ENCODE data around the gene USE1. TPM values are rescaled to one million over a fixed set of nuclear protein-coding genes. Genes with fewer than 3 reads are reported as not detected.

USE1 gene
- total RNA-seq = 18.0 and 31.1 TPM in 2 replicates

GRCh38 chr19:17215127-17215971, at the start of gene USE1:
USE1 (plus strand) TSS chr19:17215357; CDS start chr19:17215406, 49 bp downstream.

DNA sequence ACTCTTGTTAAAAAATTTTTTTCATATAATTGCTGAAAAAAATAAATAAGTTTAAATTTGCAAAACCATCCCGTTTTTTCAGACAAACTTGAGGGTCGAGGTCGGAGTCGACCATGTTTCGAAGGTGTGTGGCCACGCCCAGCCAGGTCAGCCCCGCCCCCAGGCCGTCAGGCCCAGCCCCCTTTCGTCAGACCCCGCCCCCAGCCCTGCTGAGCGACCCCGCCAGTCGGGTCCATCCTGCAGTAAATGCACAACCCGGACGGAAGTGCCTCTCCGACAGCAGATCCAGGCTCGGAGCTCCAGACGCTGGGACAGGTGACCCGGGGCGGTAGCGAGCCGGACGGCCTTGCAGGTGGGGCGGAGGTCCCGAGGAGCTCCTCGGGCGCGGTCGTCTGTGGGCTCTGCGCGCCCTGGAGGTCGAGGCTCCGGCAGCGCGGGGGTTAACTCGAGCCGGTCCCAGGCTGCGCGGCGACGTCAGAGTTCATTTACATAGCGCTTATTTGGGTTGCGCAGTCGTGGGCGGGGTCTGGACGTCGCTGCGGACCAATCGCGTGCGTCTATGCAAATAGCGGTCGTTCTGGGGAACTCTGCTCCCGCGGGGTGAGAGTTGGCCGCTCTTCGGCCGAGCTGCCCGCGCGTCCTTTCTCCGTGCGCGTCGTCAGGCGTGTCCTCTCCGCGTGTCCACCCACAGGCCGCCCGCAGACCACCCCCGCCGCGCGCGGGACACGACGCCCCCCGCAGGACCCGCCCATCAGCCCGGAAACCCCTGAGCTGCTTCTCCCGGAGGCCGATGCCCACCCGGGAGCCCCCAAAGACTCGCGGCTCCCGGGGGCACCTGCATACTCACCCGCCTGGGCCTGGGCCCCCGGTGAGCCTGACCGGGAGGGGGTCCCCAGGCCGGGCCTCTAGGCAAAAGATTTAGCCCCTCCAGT, 11.1 kb downstream of the USE1 start, which contains the start of gene OCEL1:
TSS of gene OCEL1 (plus strand) at position 225 of the 932 bp plus-strand sequence. CDS start at position 247, 22 bp downstream.

DNA sequence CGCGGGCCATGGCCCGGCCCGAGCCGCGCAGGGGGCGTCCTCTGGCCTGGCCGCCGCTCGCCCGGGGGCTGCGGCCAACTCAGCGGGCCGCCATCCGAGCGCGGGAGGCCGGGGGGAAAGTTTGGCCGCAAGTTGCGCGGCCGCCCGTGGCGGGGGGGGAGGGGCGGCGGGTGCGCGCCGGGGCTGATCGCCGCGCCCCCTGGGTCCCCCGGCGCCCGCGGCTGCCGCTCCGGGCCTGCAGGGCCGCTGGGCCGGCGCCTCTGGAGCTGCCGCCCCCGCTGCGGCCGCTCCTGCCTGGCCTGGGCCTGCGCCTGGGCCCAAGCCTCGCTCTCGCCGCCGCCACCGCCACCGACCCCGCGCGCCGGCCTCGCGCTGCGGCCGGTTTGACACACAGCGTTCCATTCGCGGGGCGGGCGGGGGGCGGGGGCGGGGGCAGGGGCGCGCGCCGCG, 30.4 kb downstream of the USE1 start, which contains the start of gene NR2F6:
TSS of gene NR2F6 (minus strand) at position 385 of the 450 bp plus-strand sequence. CDS start 699 bp downstream, outside the sequence.

GRCh38 chr19:17264641-17264979, 49.5 kb downstream of the USE1 start, which contains the start of gene USHBP1:
USHBP1 (minus strand) TSS chr19:17264745; CDS start chr19:17264299, 446 bp downstream.

DNA sequence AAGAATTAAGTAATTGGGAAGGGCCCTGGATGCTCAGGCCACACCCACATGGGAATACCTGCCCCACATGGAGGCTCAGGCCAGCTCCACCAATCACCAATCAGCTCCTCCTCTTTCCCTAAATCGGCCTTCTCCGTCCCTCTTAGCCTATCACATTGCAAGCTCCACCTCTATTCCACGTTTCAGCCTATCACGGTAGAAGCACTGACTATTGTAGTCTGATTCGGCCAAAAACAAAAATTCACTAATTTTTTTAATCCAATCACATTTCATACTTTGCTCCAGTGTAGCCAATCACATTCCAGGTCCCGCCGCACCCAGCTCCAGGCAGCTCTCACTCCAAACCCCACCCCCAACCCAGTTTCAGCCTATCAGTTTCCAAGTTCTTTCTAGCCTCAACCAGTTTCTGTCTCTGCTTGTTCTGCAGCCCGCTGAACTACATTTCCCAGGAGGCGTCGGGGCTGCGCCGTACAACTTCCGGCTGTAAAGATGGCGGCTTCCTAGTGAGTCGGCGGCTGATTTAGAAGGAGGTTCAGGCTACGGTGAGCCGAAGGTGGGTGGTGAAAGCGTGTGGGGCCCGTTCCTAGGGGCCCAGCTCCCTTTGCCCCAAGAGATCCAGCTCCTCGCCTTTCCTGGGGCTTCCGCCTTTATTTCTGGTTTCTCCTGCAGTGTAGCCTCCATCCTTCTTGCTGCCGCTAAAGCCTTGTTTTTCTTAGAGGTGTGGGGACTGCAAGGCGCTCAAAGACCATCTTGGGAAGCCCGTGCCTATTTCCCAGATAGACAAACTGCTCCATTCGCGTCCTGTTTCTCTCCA, 52.0 kb downstream of the USE1 start, which contains the start of gene BABAM1:
TSS of gene BABAM1 (plus strand) at position 469 of the 814 bp plus-strand sequence. CDS start 1,364 bp downstream, outside the sequence.

Other genes starting within 250 kb of the USE1 start
- 0.19 and 0.56 TPM in 2 replicates for gene CPAMD8, start 188.5 kb upstream of the USE1 start, total RNA-seq
- 0.56 and 9.4 TPM in 2 replicates for gene HAUS8, start 139.9 kb upstream of the USE1 start, total RNA-seq
- gene MYO9B, start 139.6 kb upstream of the USE1 start, total RNA-seq = 65.9 and 70.8 TPM in 2 replicates
- gene OCEL1, start 10.9 kb downstream of the USE1 start, total RNA-seq = 0.77 and 2.3 TPM in 2 replicates
- gene NR2F6, start 30.6 kb downstream of the USE1 start, total RNA-seq = 35.5 and 45.2 TPM in 2 replicates
- gene USHBP1, start 49.4 kb downstream of the USE1 start, total RNA-seq = under 0.01 and 0.28 TPM in 2 replicates
- 67.4 and 125 TPM in 2 replicates for gene BABAM1, start 52.1 kb downstream of the USE1 start, total RNA-seq
- 1.9 TPM in 1 of 2 replicates, not detected in the other for gene ANKLE1, start 66.5 kb downstream of the USE1 start, total RNA-seq
- gene ABHD8, start 88.1 kb downstream of the USE1 start, total RNA-seq = 8.2 and 10.4 TPM in 2 replicates
- gene MRPL34, start 90.5 kb downstream of the USE1 start, total RNA-seq = 36.6 and 50.8 TPM in 2 replicates
- 18.3 and 33.2 TPM in 2 replicates for gene DDA1, start 94.2 kb downstream of the USE1 start, total RNA-seq
- 3.1 and 4.5 TPM in 2 replicates for gene ANO8, start 119.5 kb downstream of the USE1 start, total RNA-seq
- gene GTPBP3, start 122.2 kb downstream of the USE1 start, total RNA-seq = 12.4 and 12.8 TPM in 2 replicates
- 0.19 and 0.28 TPM in 2 replicates for gene PLVAP, start 162.0 kb downstream of the USE1 start, total RNA-seq
- not detected in 2 replicates for gene CCDC194, start 178.8 kb downstream of the USE1 start, total RNA-seq
- gene BST2, start 190.3 kb downstream of the USE1 start, total RNA-seq = 30.7 and 56.7 TPM in 2 replicates
- 27.0 and 29.6 TPM in 2 replicates for gene MVB12A, start 204.7 kb downstream of the USE1 start, total RNA-seq
- gene TMEM221, start 233.3 kb downstream of the USE1 start, total RNA-seq = under 0.01 TPM in 1 of 2 replicates, not detected in the other
- gene NXNL1, start 245.6 kb downstream of the USE1 start, total RNA-seq = not detected in 2 replicates

Measured in regular cardiac myocyte (primary cell).